ACHN (cell line): ENCODE results near the gene STEAP2.

ENCODE experiments used
- DNase-seq: peaks from one replicate; pipeline ENCODE4 v3.0.0-alpha.2; 2015
- in situ Hi-C: cut with HindIII; loops from 2 replicates; pipeline ENCODE4 v1.10.0; 2017; ENCODE audit warnings: low sequenced_read_pairs, low pct_ligation_motif_present, low pct_unique_long_range_greater_than_20kb

Gene STEAP2

GRCh38 chr7:90227259-90227658, 15.7 kb downstream of the STEAP2 start:
- DNase-seq, result no peak
- in situ Hi-C loops, result no loop called here

GRCh38 chr7:90229682-90230081, 18.1 kb downstream of the STEAP2 start:
- in situ Hi-C loops, result no loop called here
- no peak for DNase-seq

DNA sequence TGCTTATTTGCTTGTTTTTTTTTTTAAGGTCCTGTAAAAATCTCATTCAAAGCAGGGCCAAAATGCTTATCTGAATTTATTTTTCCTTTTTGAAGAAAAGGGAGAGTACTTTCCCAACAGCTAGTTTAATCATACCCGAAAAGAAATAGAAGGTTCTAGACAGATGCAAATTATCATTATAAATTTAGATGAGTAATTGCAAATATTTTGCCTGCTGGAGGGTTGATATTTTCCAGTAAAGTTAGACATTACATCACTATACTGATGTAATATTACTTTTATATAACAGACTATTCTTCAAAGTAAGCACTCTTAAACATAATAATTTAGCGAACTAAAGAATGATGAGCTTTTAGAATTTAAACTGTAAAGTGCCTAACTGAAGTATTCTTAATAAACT, 19.3 kb downstream of the STEAP2 start:
- in situ Hi-C loops, result no loop called here
- no peak for DNase-seq

- in situ Hi-C loops, result no loop called here
- DNase-seq, result no peak
Observed at GRCh38 chr7:90231304-90231703, 19.8 kb downstream of the STEAP2 start.

- in situ Hi-C loops, result no loop called here
- no peak for DNase-seq
Observed at GRCh38 chr7:90232430-90232829, 20.9 kb downstream of the STEAP2 start.

- in situ Hi-C loops, result no loop called here
- DNase-seq, result no peak
Observed at GRCh38 chr7:90233569-90233968, 22.0 kb downstream of the STEAP2 start.

GRCh38 chr7:90236721-90237289, 25.3 kb downstream of the STEAP2 start:
- DNase-seq, result no peak
- in situ Hi-C loops, result no loop called here

DNA sequence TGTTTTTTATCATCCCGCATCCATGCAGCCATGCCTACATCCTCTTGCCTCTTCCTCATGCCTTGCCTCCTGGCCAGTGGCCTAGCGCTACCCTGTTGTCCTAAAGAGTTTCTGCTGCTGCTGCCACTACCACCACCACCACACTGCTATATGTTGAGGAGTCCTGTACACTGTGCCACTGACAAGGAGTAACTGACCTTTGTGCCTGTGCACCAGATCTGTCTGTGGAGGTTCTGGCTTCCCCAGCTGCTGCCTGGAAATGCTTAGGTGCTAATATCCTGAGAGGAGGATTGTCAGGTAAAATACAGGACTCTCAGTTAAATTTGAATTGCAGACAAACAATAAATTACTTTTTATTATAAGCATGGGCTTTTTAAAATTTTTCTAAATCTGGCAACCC, 26.5 kb downstream of the STEAP2 start:
- in situ Hi-C loops, result no loop called here
- no peak for DNase-seq

- in situ Hi-C loops, result no loop called here
- no peak for DNase-seq
Observed at GRCh38 chr7:90238583-90238982, 27.0 kb downstream of the STEAP2 start.

- no peak for DNase-seq
- in situ Hi-C loops, result no loop called here
Observed at GRCh38 chr7:90239050-90239449, 27.5 kb downstream of the STEAP2 start.

GRCh38 chr7:90239625-90240228, 28.2 kb downstream of the STEAP2 start:
- DNase-seq, result no peak
- in situ Hi-C loops, result no loop called here

GRCh38 chr7:90242369-90243168, 31.0 kb downstream of the STEAP2 start:
- in situ Hi-C loops, result no loop called here
- DNase-seq, result no peak

GRCh38 chr7:90243556-90243955, 32.0 kb downstream of the STEAP2 start:
- in situ Hi-C loops, result no loop called here
- DNase-seq, result no peak

DNA sequence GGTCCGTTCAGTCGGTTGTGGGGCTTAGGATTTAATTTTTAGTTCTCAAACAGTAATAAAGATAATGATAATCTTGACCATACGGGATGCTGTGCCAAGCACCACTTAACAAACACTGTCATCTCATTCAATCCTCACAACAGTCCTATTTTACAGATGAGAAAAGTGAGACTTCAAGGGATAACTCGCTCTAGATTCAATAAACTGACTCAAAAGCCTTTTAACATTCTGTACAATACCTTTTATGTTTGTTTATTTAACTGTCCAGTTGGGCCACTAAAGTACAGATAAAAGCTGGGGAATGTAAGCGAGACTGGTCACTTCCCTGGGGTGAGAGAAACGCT, 33.0 kb downstream of the STEAP2 start:
- in situ Hi-C loops, result no loop called here
- no peak for DNase-seq

GRCh38 chr7:90244909-90245851, 33.6 kb downstream of the STEAP2 start, which contains the start of gene CFAP69:
Gene CFAP69, plus strand, starts transcription at chr7:90245174. Its CDS starts 251 bp downstream, at chr7:90245425.
- in situ Hi-C loops, result no loop called here
- DNase-seq, result peak; percentile 93

DNA sequence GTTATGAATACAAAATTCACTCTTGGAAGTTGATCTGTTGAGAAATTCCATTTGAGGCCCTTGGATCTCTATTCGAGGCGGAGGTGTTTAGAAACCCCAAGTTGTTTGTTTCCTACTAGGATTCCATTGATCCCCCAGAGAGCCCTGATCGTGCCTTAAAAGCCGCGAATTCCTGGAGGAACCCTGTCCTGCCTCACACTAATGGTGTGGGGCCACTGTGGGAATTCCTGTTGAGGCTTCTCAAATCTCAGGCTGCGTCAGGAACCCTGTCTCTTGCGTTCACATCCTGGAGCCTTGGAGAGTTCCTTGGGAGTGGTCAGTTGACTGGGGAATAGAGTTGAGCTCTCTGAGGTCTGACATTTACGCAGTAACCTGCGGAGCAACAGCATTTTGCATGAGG, 34.6 kb downstream of the STEAP2 start:
- in situ Hi-C loops, result no loop called here
- DNase-seq, result no peak

GRCh38 chr7:90248706-90249105, 37.2 kb downstream of the STEAP2 start:
- in situ Hi-C loops, result no loop called here
- DNase-seq, result no peak

- no peak for DNase-seq
- in situ Hi-C loops, result no loop called here
Observed at GRCh38 chr7:90250601-90251303, 39.2 kb downstream of the STEAP2 start.
